WERI-Rb-1 (cell line): ENCODE measurements around the gene SPTLC2.

Experiments used
- DNase-seq: peaks from one replicate; pipeline ENCODE4 v3.0.0-alpha.2; 2020
- H3K27ac ChIP-seq: fragments of 250-450 bp; sonication (Bioruptor Pico); 2 replicates; pipeline ENCODE4 v1.5.1; 2020; ENCODE audit warnings: mild to moderate bottlenecking, moderate library complexity
- H3K27me3 ChIP-seq: fragments of 250-450 bp; sonication (Bioruptor Pico); 2 replicates; pipeline ENCODE4 v1.5.1; 2021; ENCODE audit warnings: mild to moderate bottlenecking, low read depth, moderate library complexity; ENCODE audit not compliant: insufficient read depth, severe bottlenecking
- H3K36me3 ChIP-seq: fragments of 250-450 bp; sonication (Bioruptor Pico); 2 replicates; pipeline ENCODE4 v1.5.1; 2020; ENCODE audit warnings: mild to moderate bottlenecking, moderate library complexity
- H3K4me3 ChIP-seq: 2 replicates; pipeline ENCODE4 v1.5.1; 2011; ENCODE audit warnings: low read depth, mild to moderate bottlenecking, control low read depth, low read length
- H3K9me3 ChIP-seq: fragments of 250-450 bp; sonication (Bioruptor Pico); 2 replicates; pipeline ENCODE4 v1.5.1; 2021; ENCODE audit warnings: mild to moderate bottlenecking, moderate library complexity; ENCODE audit not compliant: severe bottlenecking
- CTCF ChIP-seq: IDR thresholded peaks from 2 replicates; pipeline ENCODE4 v1.5.1; 2011; ENCODE audit warnings: low read depth, mild to moderate bottlenecking, control low read depth, inconsistent platforms, low read length

Gene SPTLC2

DNA sequence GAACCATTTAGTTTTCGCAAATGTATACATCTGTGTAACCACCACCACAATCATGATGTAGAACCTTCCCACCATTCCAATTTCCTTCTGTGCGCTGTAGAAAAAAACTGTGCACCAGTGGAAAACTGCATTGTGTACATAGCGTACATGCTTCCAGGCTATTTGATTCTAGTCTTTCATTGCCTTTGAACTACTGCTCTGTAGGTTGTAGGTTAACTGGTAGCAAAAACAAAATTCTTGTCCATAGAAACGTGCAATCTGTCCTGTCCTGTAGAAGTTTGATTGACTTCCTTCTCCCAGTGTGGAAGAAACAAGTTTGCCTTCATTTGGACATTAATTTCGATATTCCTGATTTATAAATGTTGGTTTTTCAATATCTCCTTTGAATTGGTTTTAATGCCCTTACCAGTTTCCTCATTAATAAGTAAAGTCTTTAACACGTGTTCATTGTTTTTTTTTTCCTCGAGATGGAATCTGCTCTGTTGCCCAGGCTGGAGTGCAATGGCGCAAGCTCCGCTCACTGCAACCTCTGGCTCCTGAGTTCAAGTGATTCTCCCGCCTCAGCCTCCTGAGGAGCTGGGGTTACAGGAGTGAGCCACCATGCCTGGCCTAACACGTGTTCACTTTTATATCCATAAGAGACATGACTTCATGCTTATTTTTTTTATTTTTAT, 114.2 kb downstream of the SPTLC2 start:
- peaks cover 16% of the 10 kb centered on the region for H3K27me3 ChIP-seq
- H3K27ac ChIP-seq = no peak overlapping the region
- no peaks in the 10 kb centered on the region for H3K36me3 ChIP-seq
- DNase-seq = no peak
- H3K4me3 ChIP-seq = no peak overlapping the region
- no peaks in the 10 kb centered on the region for H3K9me3 ChIP-seq
- TF ChIP-seq CTCF = no peak

DNA sequence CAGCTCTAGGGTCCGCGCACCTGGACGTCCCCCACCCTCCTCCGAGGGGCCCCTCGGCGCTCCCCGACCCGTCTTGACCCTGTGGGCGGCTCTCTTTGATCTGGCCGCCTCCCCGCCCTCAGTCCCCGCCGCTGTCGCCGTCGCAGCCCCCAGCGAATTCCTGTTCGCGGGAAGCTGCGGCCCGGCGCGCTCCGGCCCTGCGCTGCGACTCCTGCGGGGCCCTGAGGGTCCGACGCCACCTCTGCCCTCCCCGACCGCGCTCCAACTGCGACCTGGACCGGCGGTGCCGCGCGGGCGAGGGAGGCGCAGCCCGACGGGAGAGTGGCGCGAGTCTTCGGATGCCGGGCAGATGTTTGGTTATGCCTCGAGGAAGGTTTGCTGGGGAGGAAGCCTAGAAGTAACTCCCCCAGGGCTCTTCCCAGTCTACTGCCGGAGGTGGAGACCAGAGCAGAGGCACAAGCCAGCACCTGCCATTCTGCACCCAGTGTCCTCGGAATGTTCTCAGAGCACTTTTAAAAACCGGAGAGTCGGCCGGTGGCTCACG, 117.4 kb downstream of the SPTLC2 start:
- Histone ChIP-seq H3K4me3 (peak overlapping the region; percentile 65), H3K36me3 (no peaks in the 10 kb centered on the region), H3K27ac (no peak overlapping the region), H3K27me3 (peaks cover 16% of the 10 kb centered on the region), H3K9me3 (no peaks in the 10 kb centered on the region)
- DNase-seq = no peak
- no peak for TF ChIP-seq CTCF

- TF ChIP-seq CTCF = no peak
- peak within 1 kb of the TSS; percentile 65 for H3K4me3 ChIP-seq
Observed at GRCh38 chr14:77498120-77498979, 118.1 kb downstream of the SPTLC2 start, which contains the start of gene ISM2. ISM2 (minus strand) TSS chr14:77498816; CDS start chr14:77498793, 23 bp downstream.

DNA sequence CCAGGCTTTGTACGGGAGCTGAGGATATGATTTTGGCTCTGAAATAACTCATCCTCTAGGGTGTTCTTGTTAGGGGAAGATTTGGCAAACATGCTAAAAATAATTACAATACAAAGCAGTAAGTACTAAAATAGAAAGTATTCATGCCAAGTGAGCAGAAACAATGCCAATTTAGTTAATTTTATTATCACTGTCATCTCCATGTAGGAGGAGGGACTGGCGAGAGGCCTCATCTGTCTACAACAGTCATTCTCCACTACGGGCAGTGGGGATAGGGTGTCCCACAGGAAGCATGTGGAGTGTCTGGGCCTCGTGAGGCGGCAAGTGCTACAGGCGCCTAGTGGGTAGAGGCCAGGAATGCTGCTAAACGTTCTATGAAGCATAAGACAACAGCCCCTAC, 121.1 kb downstream of the SPTLC2 start:
- DNase-seq = no peak
- Histone ChIP-seq H3K27me3 (peaks cover 16% of the 10 kb centered on the region), H3K27ac (no peak overlapping the region), H3K9me3 (no peaks in the 10 kb centered on the region), H3K4me3 (no peak overlapping the region), H3K36me3 (no peaks in the 10 kb centered on the region)
- no peak for TF ChIP-seq CTCF

More at GRCh38 chr14:77498120-77498979, 118.1 kb downstream of the SPTLC2 start, which contains the start of gene ISM2:
- Histone ChIP-seq H3K27me3 (peaks cover 16% of the 10 kb centered on the region), H3K36me3 (no peaks in the 10 kb centered on the region), H3K27ac (no peak within 1 kb of the TSS), H3K9me3 (no peaks in the 10 kb centered on the region)
- DNase-seq = peak; percentile 54

DNA sequence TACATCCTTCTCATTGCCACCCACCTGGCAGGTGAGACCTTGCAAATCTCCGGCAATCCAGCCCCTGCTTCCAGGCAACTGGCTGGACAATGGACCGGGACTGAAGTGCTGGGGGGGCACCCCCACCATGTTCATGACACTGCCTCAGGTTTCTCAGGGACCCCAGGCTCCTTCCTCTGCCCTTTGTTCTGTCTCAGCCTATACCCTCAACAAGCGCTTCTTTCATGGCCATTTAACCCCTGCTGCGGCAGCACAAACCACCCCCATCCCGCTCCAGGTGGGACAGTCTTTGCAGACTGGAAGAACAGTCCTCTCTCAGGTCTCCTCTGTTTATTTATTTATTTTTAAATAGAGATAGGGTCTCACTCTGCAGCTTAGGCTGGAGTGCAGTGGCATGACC, 125.4 kb downstream of the SPTLC2 start:
- TF ChIP-seq CTCF = no peak
- H3K9me3 ChIP-seq = no peaks in the 10 kb centered on the region
- DNase-seq = no peak
- no peak overlapping the region for H3K27ac ChIP-seq
- H3K27me3 ChIP-seq = no peaks in the 10 kb centered on the region
- no peak overlapping the region for H3K4me3 ChIP-seq
- H3K36me3 ChIP-seq = no peaks in the 10 kb centered on the region
